Activated T-helper 1 cell treated with anti-CD3 and anti-CD28 coated beads, Interleukin-12 subunit alpha, Interleukin-12 subunit beta, Interleukin-2, Interleukin-4 antibody, amounts not matched to agents 30 ng/mL and 10 ng/mL and 1 ng/mL, durations not matched to agents 14 hours and 24 hours and 36 hours (primary cell): ENCODE measurements around the gene SLC22A24. TPM values are rescaled to one million over a fixed set of nuclear protein-coding genes. Genes with fewer than 3 reads are reported as not detected.

Experiments
- DNase-seq: peaks from one replicate; pipeline ENCODE4 v3.0.0; 2021; ENCODE audit warnings: low spot score
- H3K27ac Mint-ChIP-seq: one replicate; pipeline ENCODE4 v1.8.0; 2021; ENCODE audit warnings: mild to moderate bottlenecking, mixed read lengths
- H3K27me3 Mint-ChIP-seq: one replicate; pipeline ENCODE4 v1.8.0; 2022; ENCODE audit warnings: mild to moderate bottlenecking, moderate library complexity, mixed read lengths; ENCODE audit not compliant: insufficient read depth
- H3K36me3 Mint-ChIP-seq: one replicate; pipeline ENCODE4 v1.8.0; 2021; ENCODE audit warnings: low read depth, mixed read lengths
- H3K4me1 Mint-ChIP-seq: one replicate; pipeline ENCODE4 v1.8.0; 2021; ENCODE audit warnings: low read depth, mixed read lengths
- H3K4me3 Mint-ChIP-seq: one replicate; pipeline ENCODE4 v1.8.0; 2021; ENCODE audit warnings: mild to moderate bottlenecking, moderate library complexity, mixed read lengths
- H3K9me3 Mint-ChIP-seq: one replicate; pipeline ENCODE4 v1.8.0; 2021; ENCODE audit warnings: mixed read lengths
- intact Hi-C: fragments of 100-400 bp; cut with micrococcal nuclease; formaldehyde crosslinking; loops from one replicate; pipeline ENCODE4 v1.15.1; 2024
- total RNA-seq: library from RNA; stranded (reverse); gene quantifications from 2 replicates; pipeline ENCODE4 v1.2.3, GENCODE V29; 2022

The SLC22A24 gene
- total RNA-seq, 1 donor from 2014 or later = not detected

DNA sequence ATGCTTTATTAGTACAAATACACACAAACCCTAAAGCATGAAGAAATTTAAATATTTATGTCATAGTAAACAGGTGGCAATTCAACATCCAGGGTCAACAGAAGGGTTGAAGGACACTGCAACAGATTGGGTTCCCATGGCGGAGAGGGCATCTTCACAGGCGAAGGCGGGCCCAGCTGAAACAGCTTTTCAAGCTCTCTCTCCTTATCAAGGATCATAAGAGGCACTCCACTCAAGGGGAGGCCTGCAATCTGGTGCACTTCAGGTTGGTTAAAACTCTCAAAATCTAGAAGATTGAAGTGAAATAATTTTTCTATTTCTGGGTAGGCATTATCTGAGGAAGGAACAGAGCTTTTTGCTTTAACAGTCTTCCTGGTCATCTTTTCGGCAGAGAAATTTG, 111.6 kb downstream of the SLC22A24 start:
- Mint-ChIP-seq H3K9me3 (no peaks in the 10 kb centered on the region), H3K36me3 (no peaks in the 10 kb centered on the region), H3K4me1 (no peaks in the 10 kb centered on the region), H3K4me3 (no peak overlapping the region), H3K27me3 (peaks cover 20% of the 10 kb centered on the region), H3K27ac (no peak overlapping the region)
- intact Hi-C loops = loop anchor here (10.0 kb wide), 1 partner anchor 602 kb away; no protein-coding TSS in a partner anchor
- no peak for DNase-seq

Other genes with a start within 250 kb of the SLC22A24 start
- gene CHRM1, start 222.9 kb downstream of the SLC22A24 start, total RNA-seq = not detected in 2 replicates
- not detected in 2 replicates for gene SLC22A6, start 159.3 kb downstream of the SLC22A24 start, total RNA-seq
- gene SLC22A8, start 128.4 kb downstream of the SLC22A24 start, total RNA-seq = not detected in 2 replicates
- not detected in 2 replicates for gene SLC22A25, start 99.4 kb upstream of the SLC22A24 start, total RNA-seq
- gene SLC22A9, start 225.6 kb upstream of the SLC22A24 start, total RNA-seq = not detected in 2 replicates